ENCODE results near the gene DNMBP. TPM values are rescaled to one million over a fixed set of nuclear protein-coding genes. Genes with fewer than 3 reads are reported as not detected.

DNMBP gene
- total RNA-seq, 1 experiment from 2014 or later = 60.3 TPM

GRCh38 chr10:99875473-99875872 is 134.3 kb downstream of the DNMBP start:
- H3K9me3 ChIP-seq (ENCODE audit: control insufficient read depth in 1 of 2, insufficient read depth in 1 of 2, low read depth in 1 of 2, low read length in 2 of 2) = no peaks in the 10 kb centered on the region
- H4K20me1 ChIP-seq (ENCODE audit: insufficient read depth) = no peaks in the 10 kb centered on the region
- POLR2A ChIA-PET = no interaction called here
- H2AFZ ChIP-seq (ENCODE audit: low read depth, low read length, poor library complexity, severe bottlenecking) = no peak overlapping the region
- no TSS peak for BruUV-seq (replicated peaks)
- H3K27ac ChIP-seq (ENCODE audit: low read depth, low read length) = no peak overlapping the region
- no peaks in the 10 kb centered on the region for H3K9me2 ChIP-seq (ENCODE audit: insufficient read depth)
- H3K9ac ChIP-seq (ENCODE audit: low read length) = no peak overlapping the region
- no peaks in the 10 kb centered on the region; the same call in 1 of the 2 replicates for H3K79me2 ChIP-seq (ENCODE audit: insufficient read depth, low read length)
- RAD21 ChIA-PET (ENCODE audit: low non-redundant PET in 1 of 2, low total read pairs in 2 of 2, uncharacterized antibody in 2 of 2, unreplicated experiment in 2 of 2) = no interaction called here
- peaks cover 39 to 50% of the 10 kb centered on the region in 2 experiments for H3K36me3 ChIP-seq (ENCODE audit: control insufficient read depth in 1 of 2, insufficient read depth in 2 of 2, low read length in 2 of 2)
- ATAC-seq = no peak
- no peaks in the 10 kb centered on the region for H3K27me3 ChIP-seq (ENCODE audit: insufficient read depth, low read length)
- CTCF ChIA-PET = no interaction called here
- intact Hi-C loops (cut with micrococcal nuclease) = no loop called here
- DNase-seq (ENCODE audit: low read depth, low spot score) = no peak
- peaks cover 7 to 17% of the 10 kb centered on the region in 2 experiments; a peak in 2 of 4 replicates for H3K4me1 ChIP-seq (ENCODE audit: control insufficient read depth in 1 of 2, insufficient read depth in 2 of 2, low read length in 2 of 2)
- no peak overlapping the region for H3K4me2 ChIP-seq (ENCODE audit: low read length)
- TF ChIP-seq JUND (IDR thresholded peaks at IDR 0.05) (no peak), SP1 (IDR thresholded peaks at IDR 0.05; ENCODE audit: low read depth) (no peak), RAD21 (IDR thresholded peaks at IDR 0.05; ENCODE audit: low read depth) (no peak), ZFX (IDR thresholded peaks at IDR 0.05) (no peak), POLR2AphosphoS5 (IDR thresholded peaks at IDR 0.05; ENCODE audit: low read depth, low read length) (no peak), ELF1 (IDR thresholded peaks at IDR 0.05; ENCODE audit: borderline replicate concordance, low read depth) (no peak), TCF7L2 (IDR thresholded peaks at IDR 0.05; ENCODE audit: borderline replicate concordance, extremely low read depth, insufficient read depth, insufficient read length) (no peak), CEBPB (IDR thresholded peaks at IDR 0.05; ENCODE audit: low read depth) (no peak), CBX3 (IDR thresholded peaks at IDR 0.05; ENCODE audit: low read depth) (no peak), ZNF274 (IDR thresholded peaks at IDR 0.05; ENCODE audit: low read depth, low read length) (no peak), REST (IDR thresholded peaks at IDR 0.05; ENCODE audit: low read depth) (no peak), POLR2A (IDR thresholded peaks at IDR 0.05; ENCODE audit: borderline replicate concordance, extremely low read depth, insufficient read depth, insufficient read length) (no peak), MAX (IDR thresholded peaks at IDR 0.05) (no peak), SRF (IDR thresholded peaks at IDR 0.05; ENCODE audit: low read depth) (no peak), ZBTB33 (IDR thresholded peaks at IDR 0.05; ENCODE audit: extremely low read depth, insufficient replicate concordance, low read length) (no peak), SIN3A (IDR thresholded peaks at IDR 0.05; ENCODE audit: low read depth) (no peak), EZH2 (IDR thresholded peaks at IDR 0.05) (no peak)
- TF ChIP-seq, protein P1, sequence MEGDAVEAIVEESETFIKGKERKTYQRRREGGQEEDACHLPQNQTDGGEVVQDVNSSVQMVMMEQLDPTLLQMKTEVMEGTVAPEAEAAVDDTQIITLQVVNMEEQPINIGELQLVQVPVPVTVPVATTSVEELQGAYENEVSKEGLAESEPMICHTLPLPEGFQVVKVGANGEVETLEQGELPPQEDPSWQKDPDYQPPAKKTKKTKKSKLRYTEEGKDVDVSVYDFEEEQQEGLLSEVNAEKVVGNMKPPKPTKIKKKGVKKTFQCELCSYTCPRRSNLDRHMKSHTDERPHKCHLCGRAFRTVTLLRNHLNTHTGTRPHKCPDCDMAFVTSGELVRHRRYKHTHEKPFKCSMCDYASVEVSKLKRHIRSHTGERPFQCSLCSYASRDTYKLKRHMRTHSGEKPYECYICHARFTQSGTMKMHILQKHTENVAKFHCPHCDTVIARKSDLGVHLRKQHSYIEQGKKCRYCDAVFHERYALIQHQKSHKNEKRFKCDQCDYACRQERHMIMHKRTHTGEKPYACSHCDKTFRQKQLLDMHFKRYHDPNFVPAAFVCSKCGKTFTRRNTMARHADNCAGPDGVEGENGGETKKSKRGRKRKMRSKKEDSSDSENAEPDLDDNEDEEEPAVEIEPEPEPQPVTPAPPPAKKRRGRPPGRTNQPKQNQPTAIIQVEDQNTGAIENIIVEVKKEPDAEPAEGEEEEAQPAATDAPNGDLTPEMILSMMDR (IDR thresholded peaks at IDR 0.05 in 2 of 3, conservative IDR thresholded peaks at IDR 0.05 in 1 of 3; ENCODE audit: borderline replicate concordance in 1 of 3, insufficient read depth in 1 of 3, low read depth in 2 of 3, low read length in 2 of 3) = no peak
- H3K4me3 ChIP-seq (replicated peaks in 1 of 2; ENCODE audit: low read depth in 1 of 2, low read length in 2 of 2) = no peak overlapping the region
